Hepatocyte (in vitro differentiated cells): Measurements from ENCODE around the gene MACF1.

ENCODE experiments used
- CTCF ChIP-seq: fragments of 200-600 bp; sonication (generic); IDR thresholded peaks from 2 replicates; pipeline ENCODE4 v1.5.1; 2016; ENCODE audit warnings: antibody characterized with exemption, mild to moderate bottlenecking; ENCODE audit not compliant: poor library complexity
- EZH2phosphoT487 ChIP-seq: fragments of 200-600 bp; sonication (generic); IDR thresholded peaks from one replicate; pipeline ENCODE4 v1.6.1; 2018; ENCODE audit warnings: antibody characterized with exemption, mild to moderate bottlenecking, low read depth, moderate library complexity; ENCODE audit not compliant: unreplicated experiment, severe bottlenecking

GRCh38 chr1:39478126-39478915 is 273.8 kb downstream of the MACF1 start:
- TF ChIP-seq CTCF (no peak), EZH2phosphoT487 (no peak)
